SK-N-SH (cell line): ENCODE data around the gene IGFBP3. TPM values are rescaled to one million over a fixed set of nuclear protein-coding genes. Genes with fewer than 3 reads are reported as not detected.

ENCODE experiments used
- CTCF ChIA-PET: fragments of 300-600, 350-600 bp; formaldehyde crosslinking; extraction: SDS; loops from one replicate; lab custom pipeline; 2021; lab: Yijun Ruan, JAX
- POLR2A ChIA-PET: fragments of 350-600 bp; sonication (Branson Sonifier 250); formaldehyde crosslinking; extraction: SDS; loops from one replicate; lab custom pipeline; 2020; ENCODE audit warnings: antibody characterized with exemption, inconsistent platforms; lab: Yijun Ruan, JAX
- DNase-seq: peaks from one replicate; pipeline ENCODE4 v3.0.0; 2012
- H2AFZ ChIP-seq: fragments of 200-600 bp; sonication (generic); 2 replicates; pipeline ENCODE4 v1.8.1; 2016; ENCODE audit warnings: antibody characterized with exemption, mild to moderate bottlenecking, low read depth
- H3F3A ChIP-seq: fragments of 200-600 bp; sonication (generic); replicated peaks from 2 replicates; pipeline ENCODE3; 2016; ENCODE audit warnings: antibody characterized with exemption, mild to moderate bottlenecking; ENCODE audit not compliant: insufficient read depth
- H3K27ac ChIP-seq, 2 experiments: fragments of 200-500 bp in 1 of 2; fragments of 200-600 bp in 1 of 2; sonication (Bioruptor generic) in 1 of 2; sonication (generic), shearing (Covaris generic) in 1 of 2; 2 replicates each; pipeline versions ENCODE4 v1.5.1 to v1.6.1; 2014 to 2016; ENCODE audit warnings: low read depth in 2 of 2, inconsistent platforms in 1 of 2, low read length in 1 of 2, mild to moderate bottlenecking in 1 of 2, mixed read lengths in 1 of 2
- H3K27me3 ChIP-seq: fragments of 200-600 bp; sonication (generic), shearing (Covaris generic); 2 replicates; pipeline ENCODE4 v1.6.1; 2016; ENCODE audit warnings: mixed run types; ENCODE audit not compliant: insufficient read depth
- H3K36me3 ChIP-seq, 2 experiments: fragments of 200-500 bp in 1 of 2; fragments of 200-600 bp in 1 of 2; sonication (Bioruptor generic) in 1 of 2; sonication (generic) in 1 of 2; replicated peaks in 1 of 2; 2 replicates each; pipeline versions ENCODE3 to v1.5.1; 2014 to 2016; ENCODE audit warnings: low read length in 1 of 2, mild to moderate bottlenecking in 1 of 2; ENCODE audit not compliant: insufficient read depth in 2 of 2, control insufficient read depth in 1 of 2
- H3K4me1 ChIP-seq, 2 experiments: fragments of 200-500 bp in 1 of 2; fragments of 200-600 bp in 1 of 2; sonication (Bioruptor generic) in 1 of 2; sonication (generic), shearing (Covaris generic) in 1 of 2; 2 replicates each; pipeline versions ENCODE4 v1.5.1 to v1.6.1; 2014 to 2016; ENCODE audit warnings: low read depth in 1 of 2, low read length in 1 of 2, mixed run types in 1 of 2; ENCODE audit not compliant: insufficient read depth in 2 of 2, control insufficient read depth in 1 of 2
- H3K4me2 ChIP-seq: fragments of 200-600 bp; sonication (generic), shearing (Covaris generic); 2 replicates; pipeline ENCODE4 v1.6.1; 2017; ENCODE audit warnings: mixed run types
- H3K4me3 ChIP-seq, 2 experiments: fragments of 200-500 bp in 1 of 2; fragments of 200-600 bp in 1 of 2; sonication (Bioruptor generic) in 1 of 2; sonication (generic), shearing (Covaris generic) in 1 of 2; 2 replicates each; pipeline versions ENCODE4 v1.5.1 to v1.8.1; 2014 to 2016; ENCODE audit warnings: low read depth in 2 of 2, inconsistent platforms in 1 of 2, low read length in 1 of 2, mild to moderate bottlenecking in 1 of 2, mixed read lengths in 1 of 2, moderate library complexity in 1 of 2
- H3K79me2 ChIP-seq: fragments of 200-600 bp; sonication (generic); 2 replicates; pipeline ENCODE4 v1.8.1; 2017; ENCODE audit warnings: mild to moderate bottlenecking; ENCODE audit not compliant: insufficient read depth
- H3K9ac ChIP-seq: fragments of 200-600 bp; sonication (generic); 2 replicates; pipeline ENCODE4 v1.6.1; 2017; ENCODE audit warnings: mixed run types
- H3K9me2 ChIP-seq: fragments of 200-600 bp; sonication (generic); 2 replicates; pipeline ENCODE4 v1.6.1; 2017; ENCODE audit warnings: mixed run types
- H3K9me3 ChIP-seq: fragments of 200-600 bp; sonication (generic); 2 replicates; pipeline ENCODE4 v1.6.1; 2017; ENCODE audit warnings: mixed run types, mild to moderate bottlenecking, moderate library complexity
- H4K20me1 ChIP-seq: fragments of 200-600 bp; sonication (generic); 2 replicates; pipeline ENCODE4 v1.6.1; 2017; ENCODE audit warnings: mild to moderate bottlenecking, mixed run types; ENCODE audit not compliant: insufficient read depth
- CHD2 ChIP-seq: fragments of 150-350 bp; IDR thresholded peaks from 2 replicates; pipeline ENCODE4 v1.6.1; 2018; ENCODE audit warnings: low read length; ENCODE audit not compliant: partially characterized antibody
- EP300 ChIP-seq, 2 experiments: IDR thresholded peaks; 2 replicates each; pipeline versions ENCODE4 v1.4.0 to v1.6.1; 2012; ENCODE audit warnings: borderline replicate concordance in 1 of 2, low read depth in 1 of 2, low read length in 1 of 2
- FOSL2 ChIP-seq: IDR thresholded peaks from 2 replicates; pipeline ENCODE4 v1.4.0; 2012; ENCODE audit warnings: low read depth, mild to moderate bottlenecking, moderate library complexity, borderline replicate concordance
- JUND ChIP-seq: IDR thresholded peaks from 2 replicates; pipeline ENCODE4 v1.4.0; 2012
- MEF2A ChIP-seq: IDR thresholded peaks from 2 replicates; pipeline ENCODE4 v1.4.0; 2012; ENCODE audit warnings: low read depth, borderline replicate concordance
- MXI1 ChIP-seq: IDR thresholded peaks from 2 replicates; pipeline ENCODE4 v1.6.1; 2012; ENCODE audit warnings: mild to moderate bottlenecking, low read depth, low read length, improper control_type of control experiment
- POLR2AphosphoS5 ChIP-seq: IDR thresholded peaks from 2 replicates; pipeline ENCODE4 v1.6.1; 2012; ENCODE audit warnings: low read depth, low read length
- RXRA ChIP-seq: IDR thresholded peaks from 2 replicates; pipeline ENCODE4 v1.4.0; 2012; ENCODE audit warnings: low read depth, mild to moderate bottlenecking, borderline replicate concordance
- SIN3A ChIP-seq: IDR thresholded peaks from 2 replicates; pipeline ENCODE4 v1.6.1; 2012; ENCODE audit warnings: low read depth, mild to moderate bottlenecking, low read length, moderate library complexity, borderline replicate concordance
- USF2 ChIP-seq: fragments of 150-350 bp; IDR thresholded peaks from 2 replicates; pipeline ENCODE4 v1.6.1; 2017; ENCODE audit warnings: antibody characterized with exemption, low read length, low read depth, borderline replicate concordance
- WGBS: methylation state at CpG from one replicate; pipeline ENCODE4 v1.1.6; 2017; ENCODE audit warnings: low lambda C conversion rate; 5-methylcytosine and 5-hydroxymethylcytosine counted together
- polyA plus RNA-seq, 3 experiments: library from polyadenylated mRNA; depleted of rRNA; stranded (reverse); fragments of >200 nt; gene quantifications; 2 replicates each; pipeline ENCODE4 v1.2.3, GENCODE V29; 2012
- TF ChIP-seq, protein P1 (sequence below): fragments of 200-600 bp; sonication (generic); IDR thresholded peaks from 2 replicates; pipeline ENCODE4 v1.6.1; 2017; ENCODE audit warnings: antibody characterized with exemption, mild to moderate bottlenecking, moderate library complexity
- TF ChIP-seq, protein P2 (sequence below): IDR thresholded peaks from 2 replicates; pipeline ENCODE4 v1.6.1; 2012; ENCODE audit warnings: mild to moderate bottlenecking, low read depth, low read length, moderate library complexity

Gene IGFBP3
- polyA plus RNA-seq, 1 of the 3 experiments (the other 2 are of a cell fraction), result 51.2 TPM

- TF ChIP-seq, protein P1, sequence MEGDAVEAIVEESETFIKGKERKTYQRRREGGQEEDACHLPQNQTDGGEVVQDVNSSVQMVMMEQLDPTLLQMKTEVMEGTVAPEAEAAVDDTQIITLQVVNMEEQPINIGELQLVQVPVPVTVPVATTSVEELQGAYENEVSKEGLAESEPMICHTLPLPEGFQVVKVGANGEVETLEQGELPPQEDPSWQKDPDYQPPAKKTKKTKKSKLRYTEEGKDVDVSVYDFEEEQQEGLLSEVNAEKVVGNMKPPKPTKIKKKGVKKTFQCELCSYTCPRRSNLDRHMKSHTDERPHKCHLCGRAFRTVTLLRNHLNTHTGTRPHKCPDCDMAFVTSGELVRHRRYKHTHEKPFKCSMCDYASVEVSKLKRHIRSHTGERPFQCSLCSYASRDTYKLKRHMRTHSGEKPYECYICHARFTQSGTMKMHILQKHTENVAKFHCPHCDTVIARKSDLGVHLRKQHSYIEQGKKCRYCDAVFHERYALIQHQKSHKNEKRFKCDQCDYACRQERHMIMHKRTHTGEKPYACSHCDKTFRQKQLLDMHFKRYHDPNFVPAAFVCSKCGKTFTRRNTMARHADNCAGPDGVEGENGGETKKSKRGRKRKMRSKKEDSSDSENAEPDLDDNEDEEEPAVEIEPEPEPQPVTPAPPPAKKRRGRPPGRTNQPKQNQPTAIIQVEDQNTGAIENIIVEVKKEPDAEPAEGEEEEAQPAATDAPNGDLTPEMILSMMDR, result peak; percentile 100
- TF ChIP-seq CHD2, result no peak
- TF ChIP-seq, protein P2, sequence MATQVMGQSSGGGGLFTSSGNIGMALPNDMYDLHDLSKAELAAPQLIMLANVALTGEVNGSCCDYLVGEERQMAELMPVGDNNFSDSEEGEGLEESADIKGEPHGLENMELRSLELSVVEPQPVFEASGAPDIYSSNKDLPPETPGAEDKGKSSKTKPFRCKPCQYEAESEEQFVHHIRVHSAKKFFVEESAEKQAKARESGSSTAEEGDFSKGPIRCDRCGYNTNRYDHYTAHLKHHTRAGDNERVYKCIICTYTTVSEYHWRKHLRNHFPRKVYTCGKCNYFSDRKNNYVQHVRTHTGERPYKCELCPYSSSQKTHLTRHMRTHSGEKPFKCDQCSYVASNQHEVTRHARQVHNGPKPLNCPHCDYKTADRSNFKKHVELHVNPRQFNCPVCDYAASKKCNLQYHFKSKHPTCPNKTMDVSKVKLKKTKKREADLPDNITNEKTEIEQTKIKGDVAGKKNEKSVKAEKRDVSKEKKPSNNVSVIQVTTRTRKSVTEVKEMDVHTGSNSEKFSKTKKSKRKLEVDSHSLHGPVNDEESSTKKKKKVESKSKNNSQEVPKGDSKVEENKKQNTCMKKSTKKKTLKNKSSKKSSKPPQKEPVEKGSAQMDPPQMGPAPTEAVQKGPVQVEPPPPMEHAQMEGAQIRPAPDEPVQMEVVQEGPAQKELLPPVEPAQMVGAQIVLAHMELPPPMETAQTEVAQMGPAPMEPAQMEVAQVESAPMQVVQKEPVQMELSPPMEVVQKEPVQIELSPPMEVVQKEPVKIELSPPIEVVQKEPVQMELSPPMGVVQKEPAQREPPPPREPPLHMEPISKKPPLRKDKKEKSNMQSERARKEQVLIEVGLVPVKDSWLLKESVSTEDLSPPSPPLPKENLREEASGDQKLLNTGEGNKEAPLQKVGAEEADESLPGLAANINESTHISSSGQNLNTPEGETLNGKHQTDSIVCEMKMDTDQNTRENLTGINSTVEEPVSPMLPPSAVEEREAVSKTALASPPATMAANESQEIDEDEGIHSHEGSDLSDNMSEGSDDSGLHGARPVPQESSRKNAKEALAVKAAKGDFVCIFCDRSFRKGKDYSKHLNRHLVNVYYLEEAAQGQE, result no peak
- TF ChIP-seq EP300 (IDR thresholded peaks at IDR 0.05; ENCODE audit: borderline replicate concordance in 1 of 2, low read depth in 1 of 2, low read length in 1 of 2), result peak in 1 of 2 experiments; percentile 30; a peak in 1 of 4 replicates
- no peak for TF ChIP-seq SIN3A
- no peak for TF ChIP-seq RXRA
- no peak for TF ChIP-seq USF2
- no peak for TF ChIP-seq MXI1
- no peak for TF ChIP-seq MEF2A
- TF ChIP-seq JUND, result no peak
- TF ChIP-seq FOSL2, result no peak
- TF ChIP-seq, all 33 proteins: peak for 9
These were observed 837 bp upstream of the IGFBP3 start (continued) for GRCh38 chr7:45921699-45922519.

DNA sequence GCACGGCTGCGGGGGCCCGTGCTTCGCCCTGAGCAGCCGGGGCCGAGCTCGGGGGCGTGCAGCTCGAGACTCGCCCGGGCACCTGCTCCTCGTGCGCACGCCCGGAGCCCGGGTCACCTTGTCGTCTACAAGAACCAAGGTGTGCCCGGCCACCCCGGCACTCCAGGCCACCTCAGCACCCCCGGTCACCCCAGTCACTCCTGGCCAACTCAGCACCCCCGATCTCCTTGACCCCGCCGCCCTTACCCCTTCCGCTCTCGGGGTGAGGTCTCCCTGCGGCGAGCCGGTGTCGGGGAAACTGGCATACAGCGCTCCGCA, 268 bp upstream of the IGFBP3 start:
- 6% methylated on average over 19 of the region's 31 CpGs for WGBS
- H3K9ac ChIP-seq, result no peak overlapping the region
- no peaks in the 10 kb centered on the region for H3K27me3 ChIP-seq

More for the DNA sequence above, 268 bp upstream of the IGFBP3 start:
- Histone ChIP-seq H3K4me2 (peak overlapping the region; percentile 84), H3K36me3 (peaks cover 2 to 16% of the 10 kb centered on the region in 2 experiments), H3K4me3 (peak overlapping the region; percentile 58 to 72), H3K4me1 (peaks cover 26 to 38% of the 10 kb centered on the region in 2 experiments), H3K79me2 (peaks cover 28% of the 10 kb centered on the region), H3K9me3 (no peaks in the 10 kb centered on the region), H3K9me2 (no peaks in the 10 kb centered on the region), H4K20me1 (peaks cover 32% of the 10 kb centered on the region), H2AFZ (peak overlapping the region; percentile 5; the same call in 1 of the 2 replicates), H3K27ac (no peak overlapping the region), H3F3A (peaks cover 34% of the 10 kb centered on the region)
- ChIA-PET CTCF (interaction anchor here (0.6 to 10.7 kb wide), 38 partner anchors 9 to 1332 kb away, joined by 3 to 291 read pairs (median 5); partner anchors contain the start of gene IGFBP1), POLR2A (interaction anchor here (0.8 kb wide), 1 partner anchor 1267 kb away, joined by 3 read pairs; no protein-coding TSS in a partner anchor)
- TF ChIP-seq POLR2AphosphoS5, result no peak
- no peak for DNase-seq
